Measurements from ENCODE around the gene PCNX2.
A peak's percentile ranks its signal among the peaks of the same experiment; 100 is the strongest.
"Not testable (repeated sequence)": the region's sequence is repeated elsewhere in the genome, so short reads cannot be mapped to it uniquely, and the experiment has no call there.

PCNX2 gene

GRCh38 chr1:233180641-233181364, 114.7 kb downstream of the PCNX2 start:
- no peak overlapping the region for H3K4me3 ChIP-seq (ENCODE audit: low read depth, low read length)
- peak; percentile 60; the same call in 1 of the 2 replicates for TF ChIP-seq KLF10 (tag by site-specific recombination; IDR thresholded peaks at IDR 0.05)
- no peak for TF ChIP-seq ZNF114 (tag by site-specific recombination; IDR thresholded peaks at IDR 0.05)
- peaks cover 11 to 30% of the 10 kb centered on the region in 2 experiments; a peak in 2 of 3 replicates for H3K36me3 ChIP-seq (ENCODE audit: control insufficient read depth in 2 of 2, insufficient read depth in 1 of 2, low read length in 2 of 2)
- no peak overlapping the region for H3K27ac ChIP-seq (ENCODE audit: extremely low read depth, low read depth, low read length)
- CTCF ChIA-PET = interaction anchor here (0.7 to 1.3 kb wide), 2 partner anchors 59 to 236 kb away, joined by 3 to 4 read pairs; no protein-coding TSS in a partner anchor
- H3K4me1 ChIP-seq (ENCODE audit: control insufficient read depth, insufficient read depth, low read length) = no peaks in the 10 kb centered on the region
- POLR2A ChIA-PET = interaction anchor here (0.7 kb wide), 1 partner anchor 1087 kb away, joined by 4 read pairs; no protein-coding TSS in a partner anchor
- H3K9me3 ChIP-seq (ENCODE audit: control insufficient read depth, insufficient read depth, low read depth, low read length) = no peaks in the 10 kb centered on the region

GRCh38 chr1:233179638-233180037, 115.9 kb downstream of the PCNX2 start:
- TF ChIP-seq PRDM1 (tag by site-specific recombination; IDR thresholded peaks at IDR 0.05) = peak; percentile 43; the same call in 1 of the 2 replicates
- TF ChIP-seq ZNF664 (tag by site-specific recombination; IDR thresholded peaks at IDR 0.05) = peak; percentile 42; the same call in 1 of the 2 replicates
- 0 out of 2 replicates have a peak, but pooled peaks have one; percentile 34 for TF ChIP-seq ZNF518A (tag by site-specific recombination; conservative IDR thresholded peaks at IDR 0.05; ENCODE audit: low read depth)
- TF ChIP-seq ZNF692 (tag by site-specific recombination; IDR thresholded peaks at IDR 0.05) = peak; percentile 80
- TF ChIP-seq TRIM28 (IDR thresholded peaks at IDR 0.05; ENCODE audit: borderline replicate concordance, low read length) = peak; percentile 67
- Histone ChIP-seq H3K36me3 (ENCODE audit: control insufficient read depth in 2 of 2, insufficient read depth in 1 of 2, low read length in 2 of 2) (peaks cover 18 to 38% of the 10 kb centered on the region in 2 experiments; a peak in 2 of 3 replicates), H3K27ac (ENCODE audit: extremely low read depth, low read depth, low read length) (peak overlapping the region; percentile 8; the same call in 1 of the 2 replicates)
- H3K4me1 ChIP-seq (ENCODE audit: control insufficient read depth, insufficient read depth, low read length); H3K4me3 ChIP-seq (ENCODE audit: low read depth, low read length); POLR2A ChIA-PET; H3K9me3 ChIP-seq (ENCODE audit: control insufficient read depth, insufficient read depth, low read depth, low read length): not testable (repeated sequence)
- CTCF ChIA-PET = interaction anchor here (0.7 kb wide), 2 partner anchors 22 to 238 kb away, joined by 3 to 4 read pairs; no protein-coding TSS in a partner anchor

- no peaks in the 10 kb centered on the region; the same call in 1 of the 2 replicates for H3K9me3 ChIP-seq (ENCODE audit: control insufficient read depth, insufficient read depth, low read depth, low read length)
- H3K4me1 ChIP-seq (ENCODE audit: control insufficient read depth, insufficient read depth, low read length) = no peaks in the 10 kb centered on the region
- POLR2A ChIA-PET = no interaction called here
- CTCF ChIA-PET = interaction anchor here (0.6 to 1.6 kb wide), 6 partner anchors 145 to 787 kb away, joined by 3 to 4 read pairs (median 3); no protein-coding TSS in a partner anchor
- no peak overlapping the region for H3K27ac ChIP-seq (ENCODE audit: extremely low read depth, low read depth, low read length)
- H3K36me3 ChIP-seq (ENCODE audit: control insufficient read depth in 2 of 2, insufficient read depth in 1 of 2, low read length in 2 of 2) = peaks cover 32 to 35% of the 10 kb centered on the region in 2 experiments
- H3K4me3 ChIP-seq (ENCODE audit: low read depth, low read length) = no peak overlapping the region
- TF ChIP-seq KLF16 (tag by site-specific recombination; IDR thresholded peaks at IDR 0.05) = no peak
- no peak for TF ChIP-seq ZNF596 (tag by site-specific recombination; IDR thresholded peaks at IDR 0.05)
- no peak for TF ChIP-seq ZNF274 (IDR thresholded peaks at IDR 0.05; ENCODE audit: low read length)
- TF ChIP-seq ZNF274 (tag by site-specific recombination; IDR thresholded peaks at IDR 0.05; ENCODE audit: borderline replicate concordance) = no peak
- TF ChIP-seq SP3 (tag by site-specific recombination; IDR thresholded peaks at IDR 0.05) = no peak
- no peak for TF ChIP-seq ZNF473 (tag by site-specific recombination; IDR thresholded peaks at IDR 0.05)
- TF ChIP-seq ZNF133 (tag by site-specific recombination; IDR thresholded peaks at IDR 0.05) = no peak
- TF ChIP-seq ZBTB17 (tag by site-specific recombination; IDR thresholded peaks at IDR 0.05) = no peak
- no peak for TF ChIP-seq ZNF701 (tag by site-specific recombination; IDR thresholded peaks at IDR 0.05)
- TF ChIP-seq ZNF335 (tag by site-specific recombination; conservative IDR thresholded peaks at IDR 0.05) = no peak
- TF ChIP-seq PATZ1 (tag by site-specific recombination; IDR thresholded peaks at IDR 0.05) = no peak
- TF ChIP-seq BCL11B (tag by site-specific recombination; IDR thresholded peaks at IDR 0.05; ENCODE audit: low read depth) = no peak
- no peak for TF ChIP-seq ZNF580 (tag by site-specific recombination; IDR thresholded peaks at IDR 0.05)
- no peak for TF ChIP-seq ZFP3 (tag by site-specific recombination; IDR thresholded peaks at IDR 0.05; ENCODE audit: low read depth)
Observed at GRCh38 chr1:233172201-233172600, 123.3 kb downstream of the PCNX2 start.
